CD8-positive, alpha-beta memory T cell (primary cell): ENCODE measurements around the gene CREG2. TPM values are rescaled to one million over a fixed set of nuclear protein-coding genes. Genes with fewer than 3 reads are reported as not detected.

Source experiments
- CTCF ChIA-PET: fragments of 350-600 bp; sonication (Branson Sonifier 250); formaldehyde crosslinking; loops from one replicate; lab custom pipeline; 2021; ENCODE audit warnings: antibody characterized with exemption; lab: Charles Lee
- POLR2A ChIA-PET: fragments of 350-600 bp; sonication (Branson Sonifier 250); formaldehyde crosslinking; loops from one replicate; lab custom pipeline; 2021; ENCODE audit warnings: antibody characterized with exemption; lab: Charles Lee
- DNase-seq, 5 donors: peaks; one replicate each; pipeline versions ENCODE4 v3.0.0 to v3.0.0-alpha.2; 2020 to 2022; ENCODE audit warnings: mixed read lengths in 1 of 5
- H3K27ac ChIP-seq: one replicate; pipeline ENCODE4 v1.7.0; 2013; ENCODE audit warnings: low read depth, mild to moderate bottlenecking, low read length, moderate library complexity
- H3K27me3 ChIP-seq: 2 replicates; pipeline ENCODE4 v1.7.0; 2013; ENCODE audit warnings: low read length, mild to moderate bottlenecking; ENCODE audit not compliant: insufficient read depth, poor library complexity, severe bottlenecking
- H3K36me3 ChIP-seq: 2 replicates; pipeline ENCODE4 v1.7.0; 2013; ENCODE audit warnings: mild to moderate bottlenecking, low read length, moderate library complexity; ENCODE audit not compliant: insufficient read depth
- H3K4me1 ChIP-seq: 2 replicates; pipeline ENCODE4 v1.7.0; 2013; ENCODE audit warnings: mild to moderate bottlenecking, low read length, moderate library complexity; ENCODE audit not compliant: insufficient read depth
- H3K4me3 ChIP-seq: 2 replicates; pipeline ENCODE4 v1.7.0; 2013; ENCODE audit warnings: mild to moderate bottlenecking, low read length
- H3K9me3 ChIP-seq: 2 replicates; pipeline ENCODE4 v1.7.0; 2013; ENCODE audit warnings: mild to moderate bottlenecking, low read length
- H3K27ac Mint-ChIP-seq, 8 donors: one replicate each; pipeline ENCODE4 v1.8.0; 2020 to 2021; ENCODE audit warnings: mixed read lengths in 8 of 8, mild to moderate bottlenecking in 6 of 8, inconsistent platforms in 3 of 8, moderate library complexity in 3 of 8
- H3K27me3 Mint-ChIP-seq, 2 donors: one replicate each; pipeline ENCODE4 v1.8.0; 2020 to 2021; ENCODE audit warnings: mixed read lengths in 2 of 2, mild to moderate bottlenecking in 1 of 2, moderate library complexity in 1 of 2
- H3K36me3 Mint-ChIP-seq, 3 donors: one replicate each; pipeline ENCODE4 v1.8.0; 2020 to 2021; ENCODE audit warnings: mixed read lengths in 3 of 3, inconsistent platforms in 1 of 3, mild to moderate bottlenecking in 1 of 3
- H3K4me1 Mint-ChIP-seq, 3 donors: one replicate each; pipeline ENCODE4 v1.8.0; 2020 to 2021; ENCODE audit warnings: mixed read lengths in 3 of 3, inconsistent platforms in 1 of 3, mild to moderate bottlenecking in 1 of 3
- H3K4me3 Mint-ChIP-seq, 7 donors: one replicate each; pipeline ENCODE4 v1.8.0; 2020 to 2021; ENCODE audit warnings: mixed read lengths in 7 of 7, mild to moderate bottlenecking in 6 of 7, moderate library complexity in 4 of 7, inconsistent platforms in 2 of 7
- H3K9me3 Mint-ChIP-seq, 5 donors: one replicate each; pipeline ENCODE4 v1.8.0; 2020 to 2022; ENCODE audit warnings: mixed read lengths in 5 of 5, mild to moderate bottlenecking in 3 of 5, moderate library complexity in 2 of 5, inconsistent platforms in 1 of 5
- polyA plus RNA-seq: library from polyadenylated mRNA; unstranded; fragments of 300-500 nt; fragmentation: Illumina TruSeq; gene quantifications from one replicate; pipeline ENCODE4 v1.2.3, GENCODE V29; 2021
- total RNA-seq, 2 experiments: library from RNA; stranded (reverse); gene quantifications; one replicate each; pipeline ENCODE4 v1.2.3, GENCODE V29; 2021

The CREG2 gene
- total and polyA plus RNA-seq, 3 experiments from 2014 or later: not detected

DNA sequence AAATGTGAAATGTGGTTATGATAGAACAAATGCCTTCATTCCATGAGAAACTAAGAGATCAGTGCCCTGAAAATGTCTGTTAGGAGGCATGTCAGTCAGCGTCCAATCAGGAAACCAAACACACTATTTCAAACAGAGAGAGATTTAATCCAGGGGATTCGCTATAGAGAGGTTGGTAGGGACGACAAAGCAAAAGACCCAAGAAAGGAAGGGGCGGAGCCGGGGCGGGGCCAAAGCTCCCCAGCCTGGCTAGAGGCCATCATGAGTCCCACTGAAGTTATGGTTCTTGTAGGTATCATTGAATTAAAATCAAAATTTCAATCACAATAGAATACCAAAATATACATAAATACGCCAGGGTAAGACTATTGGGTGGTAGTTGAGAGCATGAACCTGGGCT, 45.9 kb downstream of the CREG2 start:
- Histone ChIP-seq H3K36me3 (no peaks in the 10 kb centered on the region), H3K4me3 (no peak overlapping the region), H3K27me3 (no peaks in the 10 kb centered on the region), H3K27ac (no peak overlapping the region), H3K9me3 (no peaks in the 10 kb centered on the region), H3K4me1 (peaks cover 19% of the 10 kb centered on the region)
- H3K4me3 Mint-ChIP-seq: peak overlapping the region in 3 of 7 donors; percentile 24 to 56 (median 40)
- ChIA-PET CTCF (interaction anchor here (0.7 to 3.6 kb wide), 29 partner anchors 9 to 899 kb away, joined by 3 to 41 read pairs (median 4); partner anchors contain the start of genes CREG2 and RNF149), POLR2A (interaction anchor here (0.7 to 1.1 kb wide), 2 partner anchors 11 to 495 kb away, joined by 3 to 4 read pairs; no protein-coding TSS in a partner anchor)
- H3K9me3 Mint-ChIP-seq: no peaks in the 10 kb centered on the region
- peak overlapping the region in 2 of 8 donors; percentile 1 to 64 for H3K27ac Mint-ChIP-seq
- peaks cover 19 to 33% (median 24%) of the 10 kb centered on the region in 3 donors for H3K4me1 Mint-ChIP-seq
- no peak for DNase-seq
- no peaks in the 10 kb centered on the region for H3K27me3 Mint-ChIP-seq
- H3K36me3 Mint-ChIP-seq: no peaks in the 10 kb centered on the region

DNA sequence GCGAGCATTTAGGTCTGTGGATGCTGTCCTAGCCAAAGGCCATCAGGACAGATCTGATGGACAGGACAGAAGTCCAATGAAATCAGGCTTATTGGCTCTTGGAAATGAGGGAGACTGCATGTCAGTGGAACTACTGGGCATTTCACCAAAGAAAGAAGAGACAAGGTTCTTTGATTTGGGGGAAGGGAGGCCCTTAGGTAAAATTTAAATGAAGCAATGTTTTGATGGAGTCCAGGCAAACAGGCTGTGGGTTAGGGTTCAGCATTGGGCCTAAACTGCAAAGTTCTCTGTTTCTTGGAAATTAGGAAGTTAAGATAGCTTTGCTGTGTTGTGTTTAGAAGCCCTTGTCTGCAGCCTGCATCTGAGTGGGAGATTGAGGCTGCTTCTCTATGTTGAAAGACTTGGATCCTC, 47.2 kb downstream of the CREG2 start:
- H3K9me3 Mint-ChIP-seq: no peaks in the 10 kb centered on the region
- Histone ChIP-seq H3K4me3 (no peak overlapping the region), H3K36me3 (no peaks in the 10 kb centered on the region), H3K27me3 (no peaks in the 10 kb centered on the region), H3K27ac (no peak overlapping the region), H3K4me1 (peaks cover 19% of the 10 kb centered on the region), H3K9me3 (no peaks in the 10 kb centered on the region)
- H3K27me3 Mint-ChIP-seq: no peaks in the 10 kb centered on the region
- no peak overlapping the region for H3K4me3 Mint-ChIP-seq
- no peaks in the 10 kb centered on the region for H3K36me3 Mint-ChIP-seq
- ChIA-PET POLR2A (no interaction called here), CTCF (interaction anchor here (1.0 to 3.6 kb wide), 6 partner anchors 10 to 901 kb away, joined by 3 to 41 read pairs (median 20); partner anchors contain the start of gene RNF149)
- DNase-seq: no peak
- peaks cover 19 to 33% (median 24%) of the 10 kb centered on the region in 3 donors for H3K4me1 Mint-ChIP-seq
- H3K27ac Mint-ChIP-seq: no peak overlapping the region

DNA sequence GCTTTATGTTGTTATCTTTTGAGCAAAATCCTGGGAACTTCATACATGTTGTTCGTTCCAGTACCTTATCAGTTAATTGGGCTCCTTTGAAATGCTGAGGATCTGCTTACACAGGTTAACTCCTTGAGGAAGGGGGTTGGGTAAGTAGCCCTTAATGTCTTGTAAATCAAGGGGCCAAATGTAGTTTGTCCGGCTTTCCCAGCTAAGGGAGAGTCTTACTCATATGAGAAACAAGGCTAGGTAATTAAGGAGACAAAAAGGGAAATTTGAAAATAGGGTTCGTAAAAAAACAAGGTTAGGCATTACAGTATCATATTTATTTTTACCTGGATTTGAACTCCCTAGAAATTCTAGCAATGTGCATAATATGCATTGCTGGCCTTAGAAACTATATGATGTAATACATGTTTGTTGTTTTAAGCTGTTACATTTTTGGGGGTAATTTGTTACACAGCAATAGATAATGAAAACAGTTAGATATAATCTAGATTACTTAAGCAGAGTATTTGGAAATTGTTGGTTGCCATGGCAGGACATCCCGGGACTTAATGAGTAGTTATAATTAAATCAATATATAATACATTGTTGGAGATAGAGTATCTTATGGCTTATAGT, 47.9 kb downstream of the CREG2 start:
- no peak for DNase-seq
- Histone ChIP-seq H3K27ac (no peak overlapping the region), H3K4me1 (peaks cover 19% of the 10 kb centered on the region), H3K9me3 (no peaks in the 10 kb centered on the region), H3K27me3 (no peaks in the 10 kb centered on the region), H3K4me3 (no peak overlapping the region), H3K36me3 (no peaks in the 10 kb centered on the region)
- no peak overlapping the region for H3K27ac Mint-ChIP-seq
- peaks cover 19 to 33% (median 24%) of the 10 kb centered on the region in 3 donors for H3K4me1 Mint-ChIP-seq
- H3K4me3 Mint-ChIP-seq: no peak overlapping the region
- CTCF ChIA-PET: interaction anchor here (0.7 to 1.5 kb wide), 3 partner anchors 23 to 901 kb away, joined by 3 to 4 read pairs (median 4); no protein-coding TSS in a partner anchor
- no peaks in the 10 kb centered on the region for H3K27me3 Mint-ChIP-seq
- no peaks in the 10 kb centered on the region for H3K36me3 Mint-ChIP-seq
- POLR2A ChIA-PET: no interaction called here
- H3K9me3 Mint-ChIP-seq: no peaks in the 10 kb centered on the region

DNA sequence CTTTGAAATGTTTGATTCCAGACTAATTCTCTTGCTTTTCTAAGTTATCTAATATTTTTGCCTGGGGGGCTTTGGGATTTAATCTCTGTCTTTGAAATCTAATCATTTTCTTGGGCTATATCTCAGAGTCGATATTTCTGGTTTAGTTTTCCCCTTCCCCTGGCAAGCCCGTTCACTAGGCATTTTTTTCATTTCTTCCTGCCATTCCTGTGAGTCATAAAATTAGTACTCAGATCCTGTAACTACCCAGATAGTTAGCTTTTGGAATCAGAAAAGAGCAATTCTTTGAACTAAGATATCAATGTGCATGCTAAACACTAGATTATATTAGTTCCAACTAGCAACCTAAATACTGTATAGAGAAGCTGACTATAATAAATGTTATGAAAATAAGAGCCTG, 49.4 kb downstream of the CREG2 start:
- Mint-ChIP-seq H3K36me3 (no peaks in the 10 kb centered on the region), H3K4me1 (peaks cover 22 to 31% (median 30%) of the 10 kb centered on the region in 3 donors), H3K27me3 (no peaks in the 10 kb centered on the region), H3K27ac (peak overlapping the region in 2 of 8 donors; percentile 19 to 29), H3K9me3 (no peaks in the 10 kb centered on the region), H3K4me3 (no peak overlapping the region)
- POLR2A ChIA-PET: no interaction called here
- Histone ChIP-seq H3K4me1 (peaks cover 33% of the 10 kb centered on the region), H3K27me3 (no peaks in the 10 kb centered on the region), H3K27ac (no peak overlapping the region), H3K4me3 (no peak overlapping the region), H3K9me3 (no peaks in the 10 kb centered on the region), H3K36me3 (no peaks in the 10 kb centered on the region)
- no peak for DNase-seq
- CTCF ChIA-PET: interaction anchor here (0.7 kb wide), 1 partner anchor 25 kb away, joined by 4 read pairs; no protein-coding TSS in a partner anchor

DNA sequence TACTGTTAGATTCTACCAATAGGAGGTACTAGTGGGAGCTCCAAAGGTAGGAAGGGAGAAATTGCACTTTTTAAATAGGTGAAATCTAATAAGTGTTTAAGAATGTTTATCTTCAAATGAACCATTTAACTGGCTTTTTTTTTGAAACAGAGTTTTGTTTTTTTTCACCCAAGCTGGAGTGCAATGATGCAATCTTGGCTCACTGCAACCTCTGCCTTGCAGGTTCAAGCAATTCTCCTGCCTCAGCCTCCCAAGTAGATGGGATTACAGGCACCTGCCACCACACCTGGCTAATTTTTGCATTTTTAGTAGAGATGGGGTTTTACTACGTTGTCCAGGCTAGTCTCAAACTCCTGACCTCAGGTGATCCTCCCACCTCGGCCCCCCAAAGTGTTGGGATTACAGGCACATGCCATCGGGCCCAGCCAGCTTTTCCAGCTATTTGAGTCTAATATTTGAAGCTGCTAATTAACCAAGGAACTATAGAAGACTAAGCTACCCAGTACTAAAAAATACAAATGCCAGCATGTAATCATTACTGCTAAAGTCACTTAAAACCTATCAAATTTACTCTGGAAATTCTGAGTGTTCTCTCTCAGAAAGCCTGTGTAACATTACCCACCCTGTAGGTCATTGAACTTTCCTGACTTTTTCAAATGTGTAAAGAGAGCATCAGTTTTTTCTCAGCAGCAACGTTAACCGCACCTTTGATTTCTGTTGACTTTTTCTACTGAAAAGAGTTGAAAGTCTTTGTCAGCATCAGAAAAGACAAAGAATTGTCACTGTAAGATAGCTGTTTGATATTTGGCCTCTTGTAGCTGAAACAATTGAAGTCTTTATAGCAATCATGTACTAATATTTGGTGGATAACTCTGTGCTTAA, 54.2 kb downstream of the CREG2 start:
- Histone ChIP-seq H3K4me3 (no peak overlapping the region), H3K9me3 (no peaks in the 10 kb centered on the region), H3K27ac (no peak overlapping the region), H3K27me3 (no peaks in the 10 kb centered on the region), H3K36me3 (no peaks in the 10 kb centered on the region), H3K4me1 (peaks cover 53% of the 10 kb centered on the region)
- no peaks in the 10 kb centered on the region for H3K27me3 Mint-ChIP-seq
- no peak overlapping the region for H3K4me3 Mint-ChIP-seq
- POLR2A ChIA-PET: interaction anchor here (0.7 kb wide), 1 partner anchor 86 kb away, joined by 3 read pairs; no protein-coding TSS in a partner anchor
- no peaks in the 10 kb centered on the region for H3K36me3 Mint-ChIP-seq
- CTCF ChIA-PET: interaction anchor here (0.7 to 2.8 kb wide), 5 partner anchors 9 to 47 kb away, joined by 3 to 15 read pairs (median 3); no protein-coding TSS in a partner anchor
- no peaks in the 10 kb centered on the region for H3K9me3 Mint-ChIP-seq
- H3K27ac Mint-ChIP-seq: peak overlapping the region in 5 of 8 donors; percentile 7 to 93 (median 60)
- H3K4me1 Mint-ChIP-seq: peaks cover 4 to 9% (median 4%) of the 10 kb centered on the region in 3 donors
- DNase-seq: peak in 1 of 5 donors; percentile 43

DNA sequence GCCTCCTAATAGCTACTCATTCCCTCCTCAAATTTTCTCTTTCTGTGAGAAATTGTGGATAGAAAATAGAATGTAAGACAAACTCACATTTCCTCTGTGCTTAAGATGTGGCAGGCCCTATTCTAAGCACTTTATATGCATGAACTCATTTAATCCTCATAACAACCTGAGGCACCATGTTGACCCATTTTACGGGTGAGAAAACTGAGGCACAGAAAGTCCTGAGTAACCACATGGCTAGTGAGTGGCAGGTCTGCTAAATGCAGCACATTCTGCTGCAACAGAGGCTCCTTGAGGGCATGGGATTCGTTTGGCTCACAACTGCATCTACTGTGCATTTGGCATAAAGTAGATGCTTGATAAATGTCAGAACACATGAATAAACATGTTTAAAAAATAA, 56.1 kb downstream of the CREG2 start:
- Mint-ChIP-seq H3K4me3 (peak overlapping the region in 1 of 7 donors; percentile 37), H3K27ac (peak overlapping the region in 2 of 8 donors; percentile 36 to 56), H3K4me1 (peaks cover 0 to 9% (median 4%) of the 10 kb centered on the region in 3 donors), H3K36me3 (no peaks in the 10 kb centered on the region), H3K27me3 (no peaks in the 10 kb centered on the region), H3K9me3 (no peaks in the 10 kb centered on the region)
- DNase-seq: no peak
- CTCF ChIA-PET: interaction anchor here (0.8 to 2.8 kb wide), 5 partner anchors 10 to 25 kb away, joined by 3 to 18 read pairs (median 8); partner anchors contain the start of gene RNF149
- POLR2A ChIA-PET: interaction anchor here (1.5 to 1.6 kb wide), 2 partner anchors 22 to 24 kb away, joined by 3 to 5 read pairs; partner anchors contain the start of gene RNF149
- H3K4me1 ChIP-seq: peaks cover 67% of the 10 kb centered on the region
- no peaks in the 10 kb centered on the region for H3K9me3 ChIP-seq
- no peaks in the 10 kb centered on the region for H3K36me3 ChIP-seq
- H3K27me3 ChIP-seq: no peaks in the 10 kb centered on the region
- no peak overlapping the region for H3K27ac ChIP-seq
- no peak overlapping the region for H3K4me3 ChIP-seq

DNA sequence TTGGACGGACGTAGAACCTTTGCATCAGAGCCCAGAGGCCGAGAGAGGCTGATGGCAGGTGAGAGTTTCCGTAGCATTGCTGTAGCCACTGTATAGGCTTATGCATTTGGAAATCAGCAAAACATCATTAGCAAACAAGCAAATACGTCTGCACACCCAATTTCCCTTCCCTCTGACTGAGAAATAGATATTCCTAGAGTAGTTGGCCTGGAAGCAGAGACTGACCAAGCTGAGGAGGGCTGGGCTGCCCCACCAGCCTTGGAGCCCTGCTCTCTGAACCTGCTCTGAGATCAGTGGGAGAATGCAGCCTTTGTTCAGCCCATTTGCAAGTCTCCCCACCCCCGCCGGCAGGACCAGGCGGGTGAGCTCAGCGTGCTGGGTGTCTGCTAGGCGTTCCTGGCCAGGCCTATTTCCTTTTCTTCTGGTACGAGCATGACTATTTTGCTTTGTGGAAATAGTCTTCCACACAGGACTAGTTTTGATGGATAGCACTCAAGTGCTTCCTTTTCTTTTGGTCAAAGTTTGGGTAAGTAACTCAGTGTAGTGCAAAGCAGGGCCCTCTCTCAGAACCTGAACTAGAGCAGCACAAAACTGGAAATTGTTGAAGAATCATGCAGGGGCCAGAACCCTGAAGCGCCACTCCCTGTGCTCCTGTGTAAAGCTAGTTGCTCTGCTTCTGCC, 56.9 kb downstream of the CREG2 start:
- no peaks in the 10 kb centered on the region for H3K36me3 ChIP-seq
- peaks cover 70% of the 10 kb centered on the region for H3K4me1 ChIP-seq
- Mint-ChIP-seq H3K4me3 (peak overlapping the region in 5 of 7 donors; percentile 37 to 65 (median 53)), H3K9me3 (no peaks in the 10 kb centered on the region), H3K36me3 (no peaks in the 10 kb centered on the region), H3K27me3 (no peaks in the 10 kb centered on the region), H3K27ac (peak overlapping the region in 1 of 8 donors; percentile 52), H3K4me1 (peaks cover 0 to 9% (median 4%) of the 10 kb centered on the region in 3 donors)
- ChIA-PET POLR2A (interaction anchor here (1.2 to 1.6 kb wide), 3 partner anchors 11 to 23 kb away, joined by 3 to 5 read pairs (median 3); partner anchors contain the start of gene RNF149), CTCF (interaction anchor here (0.8 to 2.3 kb wide), 3 partner anchors 11 to 24 kb away, joined by 3 to 18 read pairs (median 8); no protein-coding TSS in a partner anchor)
- H3K27me3 ChIP-seq: no peaks in the 10 kb centered on the region
- H3K4me3 ChIP-seq: no peak overlapping the region
- no peak overlapping the region for H3K27ac ChIP-seq
- no peak for DNase-seq
- H3K9me3 ChIP-seq: no peaks in the 10 kb centered on the region
